ENCODE data around the gene KATNBL1.
"Not testable (repeated sequence)": the region's sequence is repeated elsewhere in the genome, so short reads cannot be mapped to it uniquely, and the experiment has no call there.

The KATNBL1 gene

GRCh38 chr15:34217587-34218225 is 7.8 kb upstream of the KATNBL1 start:
- no peak for DNase-seq (ENCODE audit: low read depth, low spot score)

DNA sequence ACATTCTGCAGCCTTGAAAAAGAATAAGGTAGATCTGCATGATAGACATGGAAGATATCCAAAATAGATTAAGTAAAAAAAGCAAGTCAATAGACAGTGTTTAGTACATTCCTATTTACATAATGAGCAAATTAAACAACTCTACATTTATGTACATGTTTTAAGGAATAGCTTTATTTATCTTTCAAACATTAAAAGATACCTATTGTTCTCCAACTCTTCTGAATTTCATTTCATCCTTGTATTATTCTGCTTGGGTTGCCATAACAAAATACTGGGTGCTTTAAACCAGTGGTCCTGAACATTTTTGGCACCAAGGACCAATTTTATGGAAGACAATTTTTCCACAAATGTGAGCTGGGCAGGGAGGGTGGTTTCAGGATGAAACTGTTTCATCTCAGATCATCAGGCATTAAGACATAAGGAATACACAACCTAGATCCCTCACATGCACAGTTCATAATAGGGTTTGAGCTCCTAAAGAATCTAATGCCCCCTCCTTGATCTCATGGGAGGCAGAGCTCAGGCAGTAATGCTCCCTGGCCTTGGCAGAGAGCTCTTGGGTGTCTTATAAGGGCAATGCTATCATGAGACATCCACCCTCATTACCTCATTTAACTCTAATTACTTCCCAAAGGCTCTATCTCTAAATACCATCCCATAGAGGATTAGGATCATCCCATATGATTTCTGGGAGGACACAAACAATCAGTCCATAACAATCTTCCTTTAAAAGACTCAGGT is 6.8 kb upstream of the KATNBL1 start:
- no peaks in the 10 kb centered on the region for H3K9me3 ChIP-seq (ENCODE audit: insufficient read depth, low read length)
- no peak overlapping the region for H3K9ac ChIP-seq (ENCODE audit: insufficient read length, low read depth)
- H3K27me3 ChIP-seq (ENCODE audit: insufficient read depth, insufficient read length): no peaks in the 10 kb centered on the region
- no peak overlapping the region for H3K4me3 ChIP-seq (ENCODE audit: insufficient read length, low read depth)
- no peak for DNase-seq (ENCODE audit: low read depth, low spot score)
- TF ChIP-seq ZNF274 (IDR thresholded peaks at IDR 0.05; ENCODE audit: low read depth, low read length) (no peak), YY1 (IDR thresholded peaks at IDR 0.05; ENCODE audit: insufficient read depth, insufficient read length) (no peak), SUZ12 (IDR thresholded peaks at IDR 0.05; ENCODE audit: extremely low read depth, insufficient read depth, insufficient read length) (no peak)
- no peaks in the 10 kb centered on the region for H3K4me1 ChIP-seq (ENCODE audit: insufficient read depth, insufficient read length)
- no peaks in the 10 kb centered on the region for H3K36me3 ChIP-seq (ENCODE audit: insufficient read depth, insufficient read length, low read length)

More at GRCh38 chr15:34217587-34218225, 7.8 kb upstream of the KATNBL1 start:
- no peaks in the 10 kb centered on the region for H3K36me3 ChIP-seq (ENCODE audit: insufficient read depth, insufficient read length, low read length)
- no peaks in the 10 kb centered on the region for H3K9me3 ChIP-seq (ENCODE audit: insufficient read depth, low read length)
- H3K4me1 ChIP-seq (ENCODE audit: insufficient read depth, insufficient read length): no peaks in the 10 kb centered on the region
- no peak overlapping the region for H3K9ac ChIP-seq (ENCODE audit: insufficient read length, low read depth)
- H3K27me3 ChIP-seq (ENCODE audit: insufficient read depth, insufficient read length): no peaks in the 10 kb centered on the region
- TF ChIP-seq ZNF274 (IDR thresholded peaks at IDR 0.05; ENCODE audit: low read depth, low read length) (no peak), SUZ12 (IDR thresholded peaks at IDR 0.05; ENCODE audit: extremely low read depth, insufficient read depth, insufficient read length) (no peak), YY1 (IDR thresholded peaks at IDR 0.05; ENCODE audit: insufficient read depth, insufficient read length) (no peak)
- H3K4me3 ChIP-seq (ENCODE audit: insufficient read length, low read depth): no peak overlapping the region

DNA sequence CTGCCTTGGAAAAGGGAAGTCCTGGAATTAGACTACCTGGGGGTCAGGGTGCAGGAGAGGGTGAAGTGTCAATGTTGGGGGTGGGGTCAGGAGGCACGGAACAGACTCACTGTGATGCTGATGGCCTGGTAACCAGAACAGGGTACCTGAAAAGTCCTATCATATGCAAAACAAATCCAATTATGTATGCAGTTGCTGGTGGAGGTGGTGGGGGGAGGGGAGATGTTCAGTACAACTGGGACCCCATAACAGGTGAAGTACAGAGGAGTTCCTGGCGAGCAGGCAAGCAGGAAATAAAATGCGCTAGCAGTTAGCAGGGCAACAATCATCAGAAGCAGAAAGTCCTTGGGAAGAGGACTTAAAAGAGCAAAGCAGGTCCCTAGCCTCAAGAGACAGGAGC is 4.2 kb upstream of the KATNBL1 start:
- H3K27me3 ChIP-seq (ENCODE audit: insufficient read depth, insufficient read length): no peaks in the 10 kb centered on the region
- no peak for DNase-seq (ENCODE audit: low read depth, low spot score)
- H3K9ac ChIP-seq (ENCODE audit: insufficient read length, low read depth): no peak overlapping the region
- H3K4me3 ChIP-seq (ENCODE audit: insufficient read length, low read depth): no peak overlapping the region
- TF ChIP-seq ZNF274 (IDR thresholded peaks at IDR 0.05; ENCODE audit: low read depth, low read length) (no peak), YY1 (IDR thresholded peaks at IDR 0.05; ENCODE audit: insufficient read depth, insufficient read length) (no peak), SUZ12 (IDR thresholded peaks at IDR 0.05; ENCODE audit: extremely low read depth, insufficient read depth, insufficient read length) (no peak)
- no peaks in the 10 kb centered on the region for H3K4me1 ChIP-seq (ENCODE audit: insufficient read depth, insufficient read length)
- H3K36me3 ChIP-seq (ENCODE audit: insufficient read depth, insufficient read length, low read length): no peaks in the 10 kb centered on the region
- H3K9me3 ChIP-seq (ENCODE audit: insufficient read depth, low read length): no peaks in the 10 kb centered on the region

GRCh38 chr15:34213690-34214089 is 3.8 kb upstream of the KATNBL1 start:
- no peak for DNase-seq (ENCODE audit: low read depth, low spot score)
- Histone ChIP-seq H3K9me3 (ENCODE audit: insufficient read depth, low read length) (no peaks in the 10 kb centered on the region), H3K36me3 (ENCODE audit: insufficient read depth, insufficient read length, low read length) (no peaks in the 10 kb centered on the region), H3K27me3 (ENCODE audit: insufficient read depth, insufficient read length) (no peaks in the 10 kb centered on the region), H3K4me1 (ENCODE audit: insufficient read depth, insufficient read length) (no peaks in the 10 kb centered on the region), H3K4me3 (ENCODE audit: insufficient read length, low read depth) (no peak overlapping the region), H3K9ac (ENCODE audit: insufficient read length, low read depth) (no peak overlapping the region)
- TF ChIP-seq YY1 (IDR thresholded peaks at IDR 0.05; ENCODE audit: insufficient read depth, insufficient read length): no peak
- no peak for TF ChIP-seq SUZ12 (IDR thresholded peaks at IDR 0.05; ENCODE audit: extremely low read depth, insufficient read depth, insufficient read length)
- no peak for TF ChIP-seq ZNF274 (IDR thresholded peaks at IDR 0.05; ENCODE audit: low read depth, low read length)

DNA sequence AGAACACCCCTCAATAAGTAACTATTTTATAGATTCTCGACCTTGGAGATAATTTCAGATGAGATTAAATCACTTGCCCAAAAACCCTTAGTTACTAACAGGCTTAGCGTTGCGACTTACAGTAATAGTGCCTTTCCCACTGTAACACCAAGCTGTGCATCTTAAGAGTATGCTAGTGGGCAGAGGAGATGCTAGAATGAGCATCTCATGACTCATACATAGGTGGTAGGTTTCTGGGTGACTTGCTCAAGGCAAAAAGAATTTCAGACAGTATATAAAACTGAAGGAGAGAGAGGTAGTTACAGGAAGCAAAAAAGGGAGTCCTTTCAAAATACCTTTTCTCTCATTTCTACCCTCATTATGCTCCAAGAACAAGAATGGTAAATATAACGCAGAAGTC is 3.9 kb downstream of the KATNBL1 start:
- no peaks in the 10 kb centered on the region for H3K4me1 ChIP-seq (ENCODE audit: insufficient read depth, insufficient read length)
- no peak overlapping the region for H3K4me3 ChIP-seq (ENCODE audit: insufficient read length, low read depth)
- no peak for TF ChIP-seq YY1 (IDR thresholded peaks at IDR 0.05; ENCODE audit: insufficient read depth, insufficient read length)
- no peak for TF ChIP-seq ZNF274 (IDR thresholded peaks at IDR 0.05; ENCODE audit: low read depth, low read length)
- no peak for TF ChIP-seq SUZ12 (IDR thresholded peaks at IDR 0.05; ENCODE audit: extremely low read depth, insufficient read depth, insufficient read length)
- no peaks in the 10 kb centered on the region for H3K27me3 ChIP-seq (ENCODE audit: insufficient read depth, insufficient read length)
- no peak overlapping the region for H3K9ac ChIP-seq (ENCODE audit: insufficient read length, low read depth)
- no peak for DNase-seq (ENCODE audit: low read depth, low spot score)
- H3K36me3 ChIP-seq (ENCODE audit: insufficient read depth, insufficient read length, low read length): peaks cover 15% of the 10 kb centered on the region
- H3K9me3 ChIP-seq (ENCODE audit: insufficient read depth, low read length): no peaks in the 10 kb centered on the region

DNA sequence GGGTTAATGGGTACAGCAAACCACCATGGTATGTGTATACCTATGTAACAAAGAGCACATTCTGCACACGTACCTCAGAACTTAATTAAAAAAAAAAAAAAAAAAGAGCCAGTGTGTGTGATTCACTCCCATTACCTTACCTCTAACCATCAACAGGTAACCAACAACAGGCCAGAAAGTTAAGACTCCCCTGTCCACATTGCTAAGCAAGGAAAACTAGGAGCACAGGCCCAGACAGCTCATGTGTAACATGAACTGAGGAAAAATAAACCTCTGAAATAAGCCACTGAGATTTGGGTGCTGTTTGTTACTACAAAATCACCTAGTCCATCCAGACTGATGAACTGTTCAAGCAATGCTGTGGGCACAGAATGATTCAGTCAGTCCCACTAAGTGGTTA is 6.0 kb downstream of the KATNBL1 start:
- Histone ChIP-seq H3K4me1 (ENCODE audit: insufficient read depth, insufficient read length) (no peaks in the 10 kb centered on the region), H3K9me3 (ENCODE audit: insufficient read depth, low read length) (no peaks in the 10 kb centered on the region), H3K36me3 (ENCODE audit: insufficient read depth, insufficient read length, low read length) (peaks cover 24% of the 10 kb centered on the region), H3K9ac (ENCODE audit: insufficient read length, low read depth) (no peak overlapping the region), H3K27me3 (ENCODE audit: insufficient read depth, insufficient read length) (no peaks in the 10 kb centered on the region), H3K4me3 (ENCODE audit: insufficient read length, low read depth) (no peak overlapping the region)
- TF ChIP-seq SUZ12 (IDR thresholded peaks at IDR 0.05; ENCODE audit: extremely low read depth, insufficient read depth, insufficient read length) (no peak), YY1 (IDR thresholded peaks at IDR 0.05; ENCODE audit: insufficient read depth, insufficient read length) (no peak), ZNF274 (IDR thresholded peaks at IDR 0.05; ENCODE audit: low read depth, low read length) (no peak)
- no peak for DNase-seq (ENCODE audit: low read depth, low spot score)

DNA sequence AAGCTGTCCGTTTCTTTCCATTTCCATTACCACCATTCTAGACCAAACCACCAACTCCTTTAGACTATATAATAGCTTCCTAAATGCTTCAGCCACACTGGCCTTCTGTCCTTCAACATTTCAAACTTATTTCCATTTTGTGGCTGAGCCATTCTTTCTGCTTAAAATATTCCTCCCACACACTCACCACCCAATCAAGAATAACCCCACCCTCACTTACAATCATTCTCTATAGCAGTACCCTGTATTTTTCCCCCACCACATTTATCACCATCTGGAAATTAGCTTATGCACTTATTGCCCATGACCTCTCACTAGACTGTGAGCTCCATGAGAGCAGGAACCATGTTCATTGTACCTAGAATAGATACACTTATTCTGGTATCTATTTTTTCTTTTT is 6.6 kb downstream of the KATNBL1 start:
- Histone ChIP-seq H3K9ac (ENCODE audit: insufficient read length, low read depth) (no peak overlapping the region), H3K36me3 (ENCODE audit: insufficient read depth, insufficient read length, low read length) (peaks cover 24% of the 10 kb centered on the region), H3K9me3 (ENCODE audit: insufficient read depth, low read length) (no peaks in the 10 kb centered on the region), H3K4me1 (ENCODE audit: insufficient read depth, insufficient read length) (no peaks in the 10 kb centered on the region), H3K27me3 (ENCODE audit: insufficient read depth, insufficient read length) (no peaks in the 10 kb centered on the region), H3K4me3 (ENCODE audit: insufficient read length, low read depth) (no peak overlapping the region)
- TF ChIP-seq SUZ12 (IDR thresholded peaks at IDR 0.05; ENCODE audit: extremely low read depth, insufficient read depth, insufficient read length): no peak
- TF ChIP-seq YY1 (IDR thresholded peaks at IDR 0.05; ENCODE audit: insufficient read depth, insufficient read length): no peak
- TF ChIP-seq ZNF274 (IDR thresholded peaks at IDR 0.05; ENCODE audit: low read depth, low read length): no peak
- no peak for DNase-seq (ENCODE audit: low read depth, low spot score)

GRCh38 chr15:34193272-34193671 is 16.6 kb downstream of the KATNBL1 start:
- H3K4me1 ChIP-seq (ENCODE audit: insufficient read depth, insufficient read length); DNase-seq (ENCODE audit: low read depth, low spot score); H3K9me3 ChIP-seq (ENCODE audit: insufficient read depth, low read length); H3K4me3 ChIP-seq (ENCODE audit: insufficient read length, low read depth); H3K9ac ChIP-seq (ENCODE audit: insufficient read length, low read depth); H3K27me3 ChIP-seq (ENCODE audit: insufficient read depth, insufficient read length); H3K36me3 ChIP-seq (ENCODE audit: insufficient read depth, insufficient read length, low read length): not testable (repeated sequence)
